DMS153 (cell line): Measurements from ENCODE around the gene COL6A2.
"Not testable (repeated sequence)": the region's sequence is repeated elsewhere in the genome, so short reads cannot be mapped to it uniquely, and the experiment has no call there.

Experiments
- DNase-seq: peaks from one replicate; lab custom pipeline; 2025; lab: John Stamatoyannopoulos, UW

COL6A2 gene

DNA sequence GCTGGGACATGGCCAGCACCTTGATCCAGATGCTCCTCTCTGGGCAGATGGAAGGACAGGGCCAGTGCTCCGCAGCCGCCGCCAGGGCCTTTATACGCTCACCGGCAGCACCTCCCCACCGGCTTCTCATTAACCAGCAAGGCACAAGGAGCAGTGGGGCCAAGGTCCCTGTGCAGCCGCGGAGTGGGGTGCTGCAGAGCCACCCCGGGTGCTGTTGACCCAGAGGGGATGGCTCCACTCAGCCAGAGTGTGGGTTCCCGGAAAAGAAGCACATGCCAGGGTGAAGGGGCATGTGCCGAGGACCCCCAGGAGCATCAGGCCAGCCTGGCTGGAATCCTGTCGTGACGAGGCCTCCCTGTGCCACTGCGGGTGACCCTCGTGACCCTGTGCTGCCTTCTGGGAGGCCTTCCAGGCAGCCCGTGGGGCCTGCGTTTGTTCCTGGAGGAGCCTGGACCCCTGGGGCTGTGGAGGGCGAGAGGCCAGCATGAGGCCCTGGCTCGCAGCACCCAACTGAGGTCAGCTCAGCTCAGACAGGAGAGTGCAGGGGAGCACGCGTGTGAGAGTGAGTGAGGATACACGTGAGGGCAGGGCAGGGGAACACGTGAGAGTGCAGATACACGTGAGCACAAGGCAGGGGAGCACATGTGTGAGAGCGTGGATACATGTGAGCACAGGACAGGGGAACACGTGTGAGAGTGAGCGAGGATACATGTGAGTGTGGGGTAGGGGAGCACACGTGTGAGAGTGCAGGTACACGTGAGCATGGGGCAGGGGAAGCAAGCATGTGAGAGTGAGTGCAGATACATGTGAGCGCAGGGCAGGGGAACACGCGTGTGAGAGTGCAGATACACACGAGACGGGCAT, 57.8 kb downstream of the COL6A2 start, which contains the start of gene FTCD:
TSS of gene FTCD (minus strand) at position 66 of the 864 bp plus-strand sequence. CDS start at position 10, 56 bp downstream.
- no peak for DNase-seq

DNA sequence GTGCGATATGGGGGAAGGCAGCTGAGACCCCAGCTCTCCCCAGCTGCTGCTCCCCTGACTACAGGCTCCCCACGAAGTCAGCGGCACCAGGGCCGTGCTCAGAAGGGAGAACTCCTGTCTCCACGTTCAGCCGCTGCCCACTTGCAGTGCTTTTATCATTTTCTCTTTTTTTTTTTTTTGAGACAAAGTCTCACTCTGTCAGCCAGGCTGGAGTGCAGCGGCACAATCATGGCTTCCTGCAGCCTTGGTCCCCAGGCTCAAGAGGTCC, 58.4 kb downstream of the COL6A2 start:
- DNase-seq: no peak

- DNase-seq: no peak
Measured at GRCh38 chr21:46156678-46157077, 58.8 kb downstream of the COL6A2 start.

- DNase-seq: no peak
Measured at GRCh38 chr21:46157396-46157986, 59.6 kb downstream of the COL6A2 start.

DNA sequence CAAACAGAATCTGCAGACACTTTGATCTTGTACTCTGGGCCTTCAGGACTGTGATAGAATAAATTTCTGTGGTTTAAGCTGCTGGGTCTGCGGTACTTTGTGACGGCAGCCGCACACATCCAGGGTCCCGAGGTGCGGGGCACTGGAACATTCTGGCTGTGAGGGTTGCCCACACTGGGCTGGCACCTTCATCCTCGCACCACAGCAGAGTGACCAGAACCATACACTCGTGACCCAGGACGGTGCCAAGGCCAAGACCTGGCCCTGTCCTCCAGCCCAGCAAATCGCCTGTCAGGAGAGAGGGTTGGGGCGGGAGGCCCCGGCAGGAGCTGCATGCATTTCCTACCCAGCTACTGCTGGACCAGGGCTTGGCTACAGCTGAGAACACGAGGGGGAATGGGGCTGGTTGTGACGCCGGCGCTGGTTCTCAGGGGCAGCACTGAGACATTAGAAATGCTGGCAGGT, 60.1 kb downstream of the COL6A2 start:
- DNase-seq: no peak

- no peak for DNase-seq
Measured at GRCh38 chr21:46158666-46159300, 60.9 kb downstream of the COL6A2 start.

- DNase-seq: no peak
Measured at GRCh38 chr21:46159390-46159789, 61.5 kb downstream of the COL6A2 start.

DNA sequence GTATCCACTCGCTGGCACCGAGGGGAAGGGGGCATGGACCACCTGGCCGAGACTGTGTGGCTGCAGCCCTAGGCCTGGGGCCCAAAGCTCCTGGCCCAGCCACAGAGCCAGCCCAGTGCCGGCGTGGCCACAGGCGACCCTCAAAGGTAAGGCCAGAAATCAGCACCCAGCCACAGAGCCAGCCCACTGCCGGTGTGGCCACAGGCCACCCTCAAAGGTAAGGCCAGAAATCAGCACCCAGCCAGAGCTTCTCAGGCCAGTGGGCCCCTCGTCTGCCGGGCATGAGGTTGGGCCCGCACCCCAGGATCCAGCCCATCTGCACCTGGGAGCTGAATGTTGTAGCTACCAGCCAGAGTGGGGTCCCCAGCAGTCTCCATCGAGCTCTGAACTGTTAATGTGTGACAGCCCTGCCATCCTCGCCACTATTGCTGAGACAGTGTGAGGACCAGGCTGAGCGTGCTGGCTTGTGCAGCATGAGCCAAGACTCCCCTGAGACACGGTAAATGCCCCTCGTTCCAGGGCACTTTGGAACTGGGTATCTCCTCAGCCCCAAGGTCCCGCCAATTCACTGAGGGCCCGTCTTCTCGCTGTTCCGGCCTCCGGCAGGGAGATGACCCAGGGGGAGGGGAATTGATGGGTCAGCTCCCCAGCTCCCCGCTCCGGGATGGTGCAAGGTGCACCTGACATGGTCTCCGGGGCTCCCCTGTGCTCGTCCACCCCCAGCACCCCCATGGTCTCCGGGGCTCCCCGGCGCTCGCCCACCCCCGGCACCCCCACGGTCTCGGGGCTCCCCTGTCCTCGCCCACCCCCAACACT, 62.1 kb downstream of the COL6A2 start:
- no peak for DNase-seq

DNA sequence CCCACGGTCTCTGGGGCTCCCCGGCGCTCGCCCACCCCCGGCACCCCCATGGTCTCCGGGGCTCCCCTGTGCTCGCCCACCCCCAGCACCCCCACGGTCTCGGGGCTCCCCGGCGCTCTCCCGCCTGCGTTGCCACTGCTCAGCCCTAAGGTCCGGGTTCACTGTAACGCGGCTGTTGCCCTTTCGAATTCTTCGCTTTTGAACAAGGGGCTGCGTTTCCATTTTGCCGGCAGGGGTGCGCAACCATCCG, 62.7 kb downstream of the COL6A2 start:
- no peak for DNase-seq

DNA sequence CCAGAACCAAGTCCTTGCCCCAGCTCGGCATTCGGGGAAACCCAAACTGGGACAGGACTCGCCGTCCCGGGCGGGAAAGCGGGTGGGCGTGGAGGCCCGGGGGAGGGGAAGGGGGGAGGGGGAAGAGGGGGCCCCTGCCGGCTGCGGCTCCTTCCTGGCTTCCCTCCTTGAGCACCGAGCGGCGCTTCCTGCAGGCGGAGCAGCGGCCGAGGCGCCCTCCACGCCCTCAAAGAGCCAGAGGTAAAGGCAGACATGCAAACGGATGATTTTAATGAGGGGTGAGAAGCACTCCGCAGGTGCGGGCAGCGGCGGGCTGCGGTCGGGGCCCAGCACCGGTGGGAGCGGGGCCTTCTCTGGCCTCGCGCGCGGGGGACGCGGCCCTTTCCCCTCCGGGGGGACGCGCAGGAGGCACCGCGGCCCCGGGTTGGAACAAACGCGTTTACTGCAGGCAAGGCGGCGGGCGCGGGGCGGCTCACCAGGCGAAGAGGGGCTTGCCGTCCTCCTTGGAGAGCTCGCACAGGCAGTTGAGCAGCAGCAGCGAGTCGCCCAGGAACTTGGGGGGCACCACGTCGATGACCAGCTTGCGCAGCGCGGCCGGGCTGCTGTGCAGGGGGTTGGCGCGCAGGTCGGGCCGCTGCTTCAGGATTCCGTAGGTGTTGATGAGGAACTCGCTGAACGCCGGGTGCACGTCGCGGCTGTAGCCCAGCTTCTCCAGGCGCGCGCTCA, 63.2 kb downstream of the COL6A2 start:
- DNase-seq: no peak

DNA sequence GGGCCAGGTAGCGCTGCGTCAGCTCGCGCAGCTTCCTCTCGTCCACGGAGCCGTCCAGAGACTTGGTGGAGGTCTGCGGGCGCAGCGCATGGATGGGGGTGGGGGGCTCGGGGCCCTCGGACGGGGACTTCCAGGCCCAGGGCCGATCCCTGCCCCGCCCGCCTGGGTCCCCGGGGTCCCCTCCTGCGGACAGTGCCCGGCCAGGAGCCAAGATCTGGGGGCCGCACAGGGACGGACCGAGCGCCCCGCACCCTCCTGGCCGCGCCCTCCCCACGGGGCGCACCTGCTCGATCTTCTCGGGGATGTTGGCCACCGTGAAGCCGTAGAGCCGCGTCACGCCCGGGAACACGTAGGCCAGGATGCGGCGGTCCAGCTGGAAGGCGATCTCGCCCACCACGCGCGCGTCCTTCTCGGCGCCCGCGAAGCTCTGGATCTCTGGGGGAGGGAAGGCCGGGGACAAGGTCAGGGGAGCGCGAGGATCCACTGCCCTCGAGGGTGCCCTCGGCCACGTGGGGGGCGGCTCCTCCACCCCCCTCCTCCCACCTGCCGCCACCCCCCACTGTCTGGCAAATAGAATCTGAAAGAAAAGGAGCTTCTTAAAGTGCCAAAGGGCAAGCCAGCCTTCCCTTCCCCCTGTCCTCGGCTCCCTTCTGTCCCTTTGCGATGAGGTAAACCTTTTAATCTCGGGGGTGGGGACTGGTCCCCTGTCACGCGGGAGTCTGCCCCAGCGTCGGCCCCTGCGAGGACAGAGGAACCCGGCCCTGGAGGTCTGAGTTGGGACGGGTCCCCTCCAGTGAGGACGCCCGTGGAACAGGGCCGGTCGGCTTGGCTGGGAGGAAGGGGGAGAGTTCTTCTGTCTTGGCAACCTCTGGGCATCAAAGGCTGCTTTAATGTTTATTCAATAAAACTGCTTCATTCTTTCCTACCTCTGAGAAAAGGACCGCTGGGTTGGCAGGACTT, 64.0 kb downstream of the COL6A2 start:
- no peak for DNase-seq

- no peak for DNase-seq
Measured at GRCh38 chr21:46163380-46163779, 65.5 kb downstream of the COL6A2 start.

DNA sequence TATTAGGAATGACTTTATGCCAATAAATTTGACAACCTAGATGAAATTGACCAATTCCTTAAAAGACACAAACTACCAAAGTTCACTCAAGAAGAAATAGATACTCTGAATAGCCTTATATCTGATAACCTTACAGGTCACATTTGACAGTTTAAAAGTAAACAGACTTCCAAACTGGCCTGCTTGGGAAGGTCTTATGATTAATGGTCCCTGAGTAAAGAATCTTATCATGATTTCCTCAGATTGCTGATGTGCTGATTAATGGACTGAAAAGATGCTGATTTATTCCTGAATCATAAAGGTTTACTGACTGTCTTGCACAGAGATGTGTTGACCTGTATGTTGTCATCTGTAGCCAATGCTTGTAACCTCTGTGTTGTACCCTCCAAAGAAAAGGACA, 67.2 kb downstream of the COL6A2 start:
- DNase-seq: no peak

DNA sequence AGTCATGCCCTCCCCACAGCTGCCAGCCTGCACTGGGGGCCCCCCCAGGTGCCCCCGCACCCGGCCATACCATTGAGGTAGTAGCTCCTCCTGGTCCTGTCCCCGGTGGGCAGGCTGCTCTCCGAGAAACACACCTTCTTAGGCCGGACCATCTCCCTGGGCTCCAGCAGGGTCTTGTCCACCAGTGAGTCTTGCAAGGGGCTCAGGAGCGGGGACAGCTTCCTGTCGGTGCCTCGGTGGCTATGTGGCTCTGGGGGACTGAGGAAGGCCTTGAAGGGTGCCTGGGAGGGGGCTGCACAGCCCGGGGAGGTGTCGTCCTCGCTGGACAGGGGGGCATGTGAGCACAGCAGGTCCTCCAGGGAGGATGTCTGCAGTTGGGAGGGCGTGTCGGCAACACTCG, 70.3 kb downstream of the COL6A2 start:
- no peak for DNase-seq

DNA sequence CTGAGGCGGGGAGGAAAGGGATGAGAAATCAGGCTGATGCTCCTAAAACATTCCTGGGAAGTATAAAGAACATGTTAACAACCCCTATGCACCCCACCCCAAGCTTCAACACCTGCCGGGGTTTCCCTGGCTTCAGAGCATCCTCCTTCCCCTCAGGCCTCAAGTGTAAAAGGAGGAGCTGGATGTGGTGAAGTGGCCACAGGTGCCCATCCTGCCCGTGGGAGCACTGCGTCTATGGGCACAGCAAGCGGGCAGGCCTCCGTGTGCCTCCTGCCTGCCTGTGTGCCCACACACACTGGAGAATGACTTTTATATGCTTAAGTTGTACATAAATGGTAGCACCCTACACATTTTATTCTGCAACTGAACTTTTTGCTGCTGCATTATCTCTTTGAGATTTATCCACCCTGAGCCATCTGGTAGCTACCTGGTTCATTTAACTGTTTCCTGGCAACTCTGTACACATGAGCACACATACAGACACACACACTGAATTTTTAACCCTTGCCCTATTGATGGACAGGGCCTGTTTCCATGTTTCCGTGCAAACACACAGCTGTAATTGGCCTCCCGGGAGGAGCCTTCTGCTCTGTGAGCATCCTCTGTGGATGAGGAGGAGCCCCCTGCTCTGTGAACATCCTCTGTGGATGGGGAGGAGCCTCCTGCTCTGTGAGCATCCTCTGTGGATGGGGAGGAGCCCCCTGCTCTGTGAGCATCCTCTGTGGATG, 70.9 kb downstream of the COL6A2 start:
- no peak for DNase-seq

DNA sequence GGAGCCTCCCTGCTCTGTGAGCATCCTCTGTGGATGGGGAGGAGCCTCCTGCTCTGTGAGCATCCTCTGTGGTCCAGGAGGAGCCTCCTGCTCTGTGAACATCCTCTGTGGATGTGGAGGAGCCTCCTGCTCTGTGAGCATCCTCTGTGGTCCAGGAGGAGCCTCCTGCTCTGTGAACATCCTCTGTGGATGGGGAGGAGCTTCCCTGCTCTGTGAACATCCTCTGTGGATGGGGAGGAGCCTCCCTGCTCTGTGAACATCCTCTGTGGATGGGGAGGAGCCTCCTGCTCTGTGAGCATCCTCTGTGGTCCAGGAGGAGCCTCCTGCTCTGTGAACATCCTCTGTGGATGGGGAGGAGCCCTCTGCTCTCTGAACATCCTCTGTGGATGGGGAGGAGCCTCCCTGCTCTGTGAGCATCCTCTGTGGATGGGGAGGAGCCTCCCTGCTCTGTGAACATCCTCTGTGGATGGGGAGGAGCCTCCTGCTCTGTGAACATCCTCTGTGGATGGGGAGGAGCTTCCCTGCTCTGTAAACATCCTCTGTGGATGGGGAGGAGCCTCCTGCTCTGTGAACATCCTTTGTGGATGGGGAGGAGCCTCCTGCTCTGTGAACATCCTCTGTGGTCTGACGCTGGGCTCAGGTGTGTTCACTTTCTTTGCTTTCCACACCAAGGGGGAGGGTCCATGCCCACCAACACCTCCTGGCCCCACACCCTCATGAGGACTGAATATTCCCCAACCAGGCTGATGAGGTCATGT, 72.7 kb downstream of the COL6A2 start:
- not testable (repeated sequence) for DNase-seq

GRCh38 chr21:46171585-46171984, 73.7 kb downstream of the COL6A2 start:
- no peak for DNase-seq

GRCh38 chr21:46171996-46172862, 74.3 kb downstream of the COL6A2 start:
- DNase-seq: no peak
